NT2/D1 (cell line): ENCODE results near the gene POU3F3.
A peak's percentile ranks its signal among the peaks of the same experiment; 100 is the strongest.

Source experiments
- DNase-seq: peaks from one replicate; pipeline ENCODE4 v3.0.0-alpha.2; 2011; ENCODE audit warnings: low read depth, low spot score
- H3K27me3 ChIP-seq: 2 replicates; pipeline ENCODE4 v1.6.0; 2011; ENCODE audit warnings: mild to moderate bottlenecking; ENCODE audit not compliant: insufficient read length, insufficient read depth
- H3K36me3 ChIP-seq: 2 replicates; pipeline ENCODE4 v1.6.1; 2011; ENCODE audit warnings: mild to moderate bottlenecking, low read length, mixed read lengths; ENCODE audit not compliant: insufficient read depth, insufficient read length
- H3K4me1 ChIP-seq: 2 replicates; pipeline ENCODE4 v1.5.1; 2011; ENCODE audit not compliant: insufficient read depth, insufficient read length
- H3K4me3 ChIP-seq: 2 replicates; pipeline ENCODE4 v1.5.1; 2011; ENCODE audit warnings: low read depth; ENCODE audit not compliant: insufficient read length
- H3K9ac ChIP-seq: 2 replicates; pipeline ENCODE4 v1.6.0; 2011; ENCODE audit warnings: low read depth; ENCODE audit not compliant: insufficient read length
- H3K9me3 ChIP-seq: 2 replicates; pipeline ENCODE4 v1.5.1; 2011; ENCODE audit warnings: mild to moderate bottlenecking, low read length; ENCODE audit not compliant: insufficient read depth
- SUZ12 ChIP-seq: IDR thresholded peaks from 2 replicates; pipeline ENCODE4 v1.6.1; 2011; ENCODE audit not compliant: insufficient read length, insufficient read depth; ENCODE audit errors: extremely low read depth
- YY1 ChIP-seq: IDR thresholded peaks from 2 replicates; pipeline ENCODE4 v1.6.1; 2011; ENCODE audit not compliant: insufficient read length, insufficient read depth
- ZNF274 ChIP-seq: IDR thresholded peaks from 2 replicates; pipeline ENCODE4 v1.6.1; 2011; ENCODE audit warnings: mild to moderate bottlenecking, low read depth, low read length

Gene POU3F3

DNA sequence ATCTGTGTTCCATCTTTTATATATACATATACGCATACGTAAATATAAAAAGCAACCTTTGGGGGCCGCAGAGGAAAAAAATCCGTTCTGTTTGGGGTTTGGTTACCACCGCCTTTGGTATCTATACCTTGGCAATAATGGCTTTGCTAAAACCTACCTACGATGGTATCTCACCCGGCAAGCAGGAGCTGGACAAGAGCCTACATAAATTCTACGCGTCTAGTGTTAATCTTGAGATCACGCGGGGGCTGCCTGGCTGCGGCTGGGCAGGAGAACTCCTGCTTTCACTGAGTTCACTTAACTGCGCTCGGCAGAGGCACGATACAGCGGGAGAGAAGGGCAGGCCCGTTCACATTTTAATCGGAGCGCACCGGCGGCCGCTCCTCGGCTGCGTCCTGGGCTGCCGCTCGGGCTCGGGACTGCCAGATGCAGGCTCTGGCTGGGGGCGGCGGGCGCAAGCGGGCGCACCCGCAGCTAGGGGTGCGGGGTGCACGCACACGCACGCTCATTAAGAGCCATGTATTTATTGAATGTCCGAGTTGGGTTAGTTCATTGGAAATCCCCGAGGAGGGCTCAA lies 1.7 kb upstream of the POU3F3 start:
- no peaks in the 10 kb centered on the region for H3K36me3 ChIP-seq
- peaks cover 86% of the 10 kb centered on the region for H3K27me3 ChIP-seq
- peak overlapping the region; percentile 5 for H3K4me3 ChIP-seq
- H3K9me3 ChIP-seq, result no peaks in the 10 kb centered on the region
- no peak overlapping the region for H3K9ac ChIP-seq
- DNase-seq, result no peak
- TF ChIP-seq SUZ12 (peak; percentile 35), ZNF274 (no peak)
- H3K4me1 ChIP-seq, result peaks cover 9% of the 10 kb centered on the region

GRCh38 chr2:104854498-104855220 lies 744 bp downstream of the POU3F3 start:
- Histone ChIP-seq H3K9ac (no peak overlapping the region), H3K36me3 (no peaks in the 10 kb centered on the region), H3K9me3 (no peaks in the 10 kb centered on the region), H3K4me3 (peak overlapping the region; percentile 49), H3K4me1 (peaks cover 9% of the 10 kb centered on the region), H3K27me3 (peaks cover 86% of the 10 kb centered on the region)
- DNase-seq, result no peak
- TF ChIP-seq SUZ12, result no peak
- no peak for TF ChIP-seq ZNF274
- no peak for TF ChIP-seq YY1

DNA sequence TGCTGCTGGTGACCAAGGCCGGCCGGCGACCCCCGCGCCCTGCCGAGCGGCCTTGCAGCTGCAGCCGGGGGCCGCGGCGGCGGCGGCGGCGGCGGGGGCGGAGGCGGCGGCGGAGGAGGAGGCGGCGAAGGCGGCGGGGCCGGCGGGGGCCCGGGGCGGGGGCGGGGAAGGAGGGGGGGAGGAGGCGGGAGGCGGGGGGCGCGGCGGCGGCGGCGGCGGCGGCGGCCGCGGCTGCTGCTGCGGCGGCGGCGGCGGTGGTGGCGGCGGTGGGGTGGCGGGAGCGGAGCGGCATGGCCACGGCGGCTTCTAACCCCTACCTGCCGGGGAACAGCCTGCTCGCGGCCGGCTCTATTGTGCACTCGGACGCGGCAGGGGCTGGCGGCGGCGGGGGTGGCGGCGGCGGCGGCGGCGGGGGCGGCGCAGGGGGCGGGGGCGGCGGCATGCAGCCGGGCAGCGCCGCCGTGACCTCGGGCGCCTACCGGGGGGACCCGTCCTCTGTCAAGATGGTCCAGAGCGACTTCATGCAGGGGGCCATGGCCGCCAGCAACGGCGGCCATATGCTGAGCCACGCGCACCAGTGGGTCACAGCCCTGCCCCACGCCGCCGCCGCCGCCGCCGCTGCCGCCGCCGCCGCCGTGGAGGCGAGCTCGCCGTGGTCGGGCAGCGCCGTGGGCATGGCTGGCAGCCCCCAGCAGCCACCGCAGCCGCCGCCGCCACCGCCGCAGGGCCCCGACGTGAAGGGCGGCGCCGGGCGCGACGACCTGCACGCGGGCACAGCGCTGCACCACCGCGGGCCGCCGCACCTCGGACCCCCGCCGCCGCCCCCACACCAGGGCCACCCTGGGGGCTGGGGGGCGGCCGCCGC lies 1.5 kb downstream of the POU3F3 start:
- Histone ChIP-seq H3K9ac (no peak overlapping the region), H3K4me3 (peak overlapping the region; percentile 15), H3K9me3 (no peaks in the 10 kb centered on the region), H3K4me1 (peaks cover 9% of the 10 kb centered on the region), H3K36me3 (no peaks in the 10 kb centered on the region), H3K27me3 (peaks cover 86% of the 10 kb centered on the region)
- no peak for DNase-seq
- no peak for TF ChIP-seq ZNF274
- TF ChIP-seq SUZ12, result no peak
- no peak for TF ChIP-seq YY1

DNA sequence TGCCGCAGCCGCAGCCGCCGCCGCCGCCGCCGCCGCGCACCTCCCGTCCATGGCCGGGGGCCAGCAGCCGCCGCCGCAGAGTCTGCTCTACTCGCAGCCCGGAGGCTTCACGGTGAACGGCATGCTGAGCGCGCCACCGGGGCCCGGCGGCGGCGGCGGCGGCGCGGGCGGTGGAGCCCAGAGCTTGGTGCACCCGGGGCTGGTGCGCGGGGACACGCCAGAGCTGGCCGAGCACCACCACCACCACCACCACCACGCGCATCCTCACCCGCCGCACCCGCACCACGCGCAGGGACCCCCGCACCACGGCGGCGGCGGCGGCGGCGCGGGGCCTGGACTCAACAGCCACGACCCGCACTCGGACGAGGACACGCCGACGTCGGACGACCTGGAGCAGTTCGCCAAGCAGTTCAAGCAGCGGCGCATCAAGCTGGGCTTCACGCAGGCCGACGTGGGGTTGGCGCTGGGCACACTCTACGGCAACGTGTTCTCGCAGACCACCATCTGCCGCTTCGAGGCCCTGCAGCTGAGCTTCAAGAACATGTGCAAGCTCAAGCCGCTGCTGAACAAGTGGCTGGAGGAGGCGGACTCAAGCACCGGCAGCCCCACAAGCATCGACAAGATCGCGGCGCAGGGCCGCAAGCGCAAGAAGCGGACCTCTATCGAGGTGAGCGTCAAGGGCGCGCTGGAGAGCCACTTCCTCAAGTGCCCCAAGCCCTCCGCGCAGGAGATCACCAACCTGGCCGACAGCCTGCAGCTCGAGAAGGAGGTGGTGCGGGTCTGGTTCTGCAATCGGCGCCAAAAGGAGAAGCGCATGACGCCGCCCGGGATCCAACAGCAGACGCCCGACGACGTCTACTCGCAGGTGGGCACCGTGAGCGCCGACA lies 2.4 kb downstream of the POU3F3 start:
- H3K36me3 ChIP-seq, result no peaks in the 10 kb centered on the region
- no peak for DNase-seq
- H3K9ac ChIP-seq, result peak overlapping the region; percentile 56
- no peaks in the 10 kb centered on the region for H3K9me3 ChIP-seq
- peak overlapping the region; percentile 8 for H3K4me3 ChIP-seq
- TF ChIP-seq SUZ12, result peak; percentile 98
- no peak for TF ChIP-seq ZNF274
- H3K27me3 ChIP-seq, result peaks cover 86% of the 10 kb centered on the region
- H3K4me1 ChIP-seq, result peaks cover 9% of the 10 kb centered on the region

DNA sequence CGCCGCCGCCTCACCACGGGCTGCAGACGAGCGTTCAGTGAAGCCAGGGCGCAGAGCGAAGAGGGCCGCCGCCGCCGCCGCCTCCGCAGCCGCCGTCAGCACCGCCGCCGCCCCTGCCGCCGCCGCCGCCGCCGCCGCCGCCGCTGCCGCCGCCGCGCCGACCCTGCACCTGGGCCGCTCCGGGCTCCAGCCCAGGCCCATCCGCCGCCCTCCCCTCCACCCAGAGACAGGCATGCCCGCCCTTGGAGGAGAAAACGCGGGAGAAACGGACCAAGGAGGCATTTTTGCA lies 3.0 kb downstream of the POU3F3 start:
- DNase-seq, result no peak
- peak overlapping the region; percentile 56 for H3K9ac ChIP-seq
- H3K4me1 ChIP-seq, result peaks cover 9% of the 10 kb centered on the region
- peak overlapping the region; percentile 8 for H3K4me3 ChIP-seq
- no peaks in the 10 kb centered on the region for H3K36me3 ChIP-seq
- no peak for TF ChIP-seq YY1
- no peak for TF ChIP-seq SUZ12
- TF ChIP-seq ZNF274, result no peak
- H3K27me3 ChIP-seq, result peaks cover 86% of the 10 kb centered on the region
- no peaks in the 10 kb centered on the region for H3K9me3 ChIP-seq

DNA sequence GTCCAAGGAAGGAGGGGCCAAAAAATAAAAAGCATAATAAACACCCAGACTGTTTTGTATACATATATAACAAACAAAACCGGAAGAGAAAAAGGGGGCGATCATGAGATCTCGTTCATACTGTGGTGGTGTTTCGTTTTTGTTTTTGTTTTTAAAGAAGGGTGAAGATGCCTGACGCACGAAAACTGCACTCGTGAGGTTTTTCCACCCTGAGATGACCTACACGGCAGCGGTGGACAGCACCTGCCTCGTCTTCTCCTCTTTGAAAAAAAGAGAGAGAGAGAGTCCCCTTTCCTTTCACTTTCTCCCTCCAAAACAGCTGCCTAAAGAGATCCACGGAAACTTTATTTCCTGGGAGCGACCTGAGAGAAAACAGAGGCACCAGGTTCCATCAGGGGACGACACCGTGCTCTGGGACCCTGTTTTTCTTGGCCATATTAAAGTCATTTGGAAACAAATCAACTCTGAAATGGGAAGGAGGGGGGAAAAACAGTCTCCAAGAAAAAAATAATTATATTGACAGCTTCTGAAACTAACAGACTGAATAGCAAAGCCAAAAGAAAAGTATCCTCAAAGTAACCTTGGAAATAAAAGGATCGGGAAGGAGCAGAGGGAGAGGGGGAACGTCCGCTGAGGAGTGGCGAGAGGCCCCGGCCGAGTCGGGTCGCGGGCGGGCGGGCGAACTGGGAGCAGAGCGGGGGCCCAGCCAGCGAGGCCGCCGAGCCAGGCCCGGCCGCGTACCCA lies 3.5 kb downstream of the POU3F3 start:
- TF ChIP-seq YY1 (no peak), SUZ12 (peak; percentile 0), ZNF274 (no peak)
- DNase-seq, result no peak
- peak overlapping the region; percentile 4 for H3K4me3 ChIP-seq
- no peaks in the 10 kb centered on the region for H3K36me3 ChIP-seq
- H3K4me1 ChIP-seq, result peaks cover 9% of the 10 kb centered on the region
- no peaks in the 10 kb centered on the region for H3K9me3 ChIP-seq
- no peak overlapping the region for H3K9ac ChIP-seq
- peaks cover 86% of the 10 kb centered on the region for H3K27me3 ChIP-seq
